ENCODE measurements around the gene FILIP1L. TPM values are rescaled to one million over a fixed set of nuclear protein-coding genes. Genes with fewer than 3 reads are reported as not detected.

The FILIP1L gene
- total RNA-seq, 1 experiment from 2014 or later = 0.17 TPM

- CTCF ChIA-PET = no interaction called here
- RAD21 ChIA-PET (ENCODE audit: low non-redundant PET in 1 of 2, low total read pairs in 2 of 2, uncharacterized antibody in 2 of 2, unreplicated experiment in 2 of 2) = no interaction called here
- H3K4me2 ChIP-seq (ENCODE audit: low read length) = no peak overlapping the region
- H3K27me3 ChIP-seq (ENCODE audit: insufficient read depth, low read length) = no peaks in the 10 kb centered on the region
- no peak overlapping the region for H3K27ac ChIP-seq (ENCODE audit: low read depth, low read length)
- H4K20me1 ChIP-seq (ENCODE audit: insufficient read depth) = no peaks in the 10 kb centered on the region
- intact Hi-C loops (cut with micrococcal nuclease) = no loop called here
- no peaks in the 10 kb centered on the region for H3K9me2 ChIP-seq (ENCODE audit: insufficient read depth)
- no peak for TF ChIP-seq EZH2 (IDR thresholded peaks at IDR 0.05)
- no peak for TF ChIP-seq EGR1 (IDR thresholded peaks at IDR 0.05; ENCODE audit: low read depth)
- no peak for TF ChIP-seq SP1 (IDR thresholded peaks at IDR 0.05; ENCODE audit: low read depth)
- TF ChIP-seq POLR2AphosphoS5 (IDR thresholded peaks at IDR 0.05; ENCODE audit: low read depth, low read length) = 0 out of 2 replicates have a peak, but pooled peaks have one; percentile 28
- no peak overlapping the region for H3K4me3 ChIP-seq (replicated peaks in 1 of 2; ENCODE audit: low read depth in 1 of 2, low read length in 2 of 2)
- no peak for DNase-seq (ENCODE audit: low read depth, low spot score)
- BruUV-seq (replicated peaks) = no TSS peak
- H3K79me2 ChIP-seq (ENCODE audit: insufficient read depth, low read length) = peaks cover 4% of the 10 kb centered on the region; the same call in 1 of the 2 replicates
- no peaks in the 10 kb centered on the region for H3K4me1 ChIP-seq (ENCODE audit: control insufficient read depth in 1 of 2, insufficient read depth in 2 of 2, low read length in 2 of 2)
- no peaks in the 10 kb centered on the region for H3K36me3 ChIP-seq (ENCODE audit: control insufficient read depth in 1 of 2, insufficient read depth in 2 of 2, low read length in 2 of 2)
- no peak for ATAC-seq
- no peaks in the 10 kb centered on the region for H3K9me3 ChIP-seq (ENCODE audit: control insufficient read depth in 1 of 2, insufficient read depth in 1 of 2, low read depth in 1 of 2, low read length in 2 of 2)
- POLR2A ChIA-PET = no interaction called here
- H3K9ac ChIP-seq (ENCODE audit: low read length) = no peak overlapping the region
- no peak overlapping the region for H2AFZ ChIP-seq (ENCODE audit: low read depth, low read length, poor library complexity, severe bottlenecking)
Measured at GRCh38 chr3:99868311-99868646, 246.0 kb downstream of the FILIP1L start.

- intact Hi-C loops (cut with micrococcal nuclease) = no loop called here
- no peaks in the 10 kb centered on the region for H4K20me1 ChIP-seq (ENCODE audit: insufficient read depth)
- H2AFZ ChIP-seq (ENCODE audit: low read depth, low read length, poor library complexity, severe bottlenecking) = no peak overlapping the region
- H3K4me2 ChIP-seq (ENCODE audit: low read length) = no peak overlapping the region
- DNase-seq (ENCODE audit: low read depth, low spot score) (no peak), ATAC-seq (no peak)
- H3K27me3 ChIP-seq (ENCODE audit: insufficient read depth, low read length) = no peaks in the 10 kb centered on the region
- H3K36me3 ChIP-seq (ENCODE audit: control insufficient read depth in 1 of 2, insufficient read depth in 2 of 2, low read length in 2 of 2) = no peaks in the 10 kb centered on the region
- peaks cover 4% of the 10 kb centered on the region; the same call in 1 of the 2 replicates for H3K79me2 ChIP-seq (ENCODE audit: insufficient read depth, low read length)
- ChIA-PET CTCF (no interaction called here), POLR2A (no interaction called here), RAD21 (ENCODE audit: low non-redundant PET in 1 of 2, low total read pairs in 2 of 2, uncharacterized antibody in 2 of 2, unreplicated experiment in 2 of 2) (no interaction called here)
- H3K27ac ChIP-seq (ENCODE audit: low read depth, low read length) = no peak overlapping the region
- no TSS peak for BruUV-seq (replicated peaks)
- H3K9me2 ChIP-seq (ENCODE audit: insufficient read depth) = no peaks in the 10 kb centered on the region
- no peaks in the 10 kb centered on the region for H3K9me3 ChIP-seq (ENCODE audit: control insufficient read depth in 1 of 2, insufficient read depth in 1 of 2, low read depth in 1 of 2, low read length in 2 of 2)
- TF ChIP-seq SRF (IDR thresholded peaks at IDR 0.05; ENCODE audit: low read depth) = no peak
- TF ChIP-seq EGR1 (IDR thresholded peaks at IDR 0.05; ENCODE audit: low read depth) = no peak
- TF ChIP-seq EZH2phosphoT487 (IDR thresholded peaks at IDR 0.05; ENCODE audit: borderline replicate concordance) = no peak
- no peak for TF ChIP-seq ZNF274 (IDR thresholded peaks at IDR 0.05; ENCODE audit: low read depth, low read length)
- TF ChIP-seq POLR2A (IDR thresholded peaks at IDR 0.05; ENCODE audit: borderline replicate concordance, extremely low read depth, insufficient read depth, insufficient read length) = no peak
- no peak for TF ChIP-seq TCF7L2 (IDR thresholded peaks at IDR 0.05; ENCODE audit: borderline replicate concordance, extremely low read depth, insufficient read depth, insufficient read length)
- TF ChIP-seq ZBTB33 (IDR thresholded peaks at IDR 0.05; ENCODE audit: extremely low read depth, insufficient replicate concordance, low read length) = no peak
- TF ChIP-seq CEBPB (IDR thresholded peaks at IDR 0.05; ENCODE audit: low read depth) = no peak
- TF ChIP-seq CTCF (IDR thresholded peaks at IDR 0.05 in 2 of 3, conservative IDR thresholded peaks at IDR 0.05 in 1 of 3; ENCODE audit: borderline replicate concordance in 1 of 3, insufficient read depth in 1 of 3, low read depth in 2 of 3, low read length in 2 of 3) = no peak
- TF ChIP-seq YY1 (IDR thresholded peaks at IDR 0.05; ENCODE audit: extremely low read depth, insufficient replicate concordance, low read depth, low read length) = no peak
- TF ChIP-seq CBX3 (IDR thresholded peaks at IDR 0.05; ENCODE audit: low read depth) = no peak
- TF ChIP-seq POLR2AphosphoS5 (IDR thresholded peaks at IDR 0.05; ENCODE audit: low read depth, low read length) = no peak
- no peak for TF ChIP-seq JUND (IDR thresholded peaks at IDR 0.05)
- TF ChIP-seq SP1 (IDR thresholded peaks at IDR 0.05; ENCODE audit: low read depth) = no peak
- TF ChIP-seq ELF1 (IDR thresholded peaks at IDR 0.05; ENCODE audit: borderline replicate concordance, low read depth) = no peak
- no peak for TF ChIP-seq SIN3A (IDR thresholded peaks at IDR 0.05; ENCODE audit: low read depth)
- H3K9ac ChIP-seq (ENCODE audit: low read length) = no peak overlapping the region
- H3K4me1 ChIP-seq (ENCODE audit: control insufficient read depth in 1 of 2, insufficient read depth in 2 of 2, low read length in 2 of 2) = no peaks in the 10 kb centered on the region
- H3K4me3 ChIP-seq (replicated peaks in 1 of 2; ENCODE audit: low read depth in 1 of 2, low read length in 2 of 2) = no peak overlapping the region
Measured at GRCh38 chr3:99867594-99868310, 246.5 kb downstream of the FILIP1L start.

Measured in HCT116 (cell line).